ENCODE measurements around the gene SLC12A9. TPM values are rescaled to one million over a fixed set of nuclear protein-coding genes. Genes with fewer than 3 reads are reported as not detected.

Gene SLC12A9
- total RNA-seq, 1 donor, result 19.5 TPM

DNA sequence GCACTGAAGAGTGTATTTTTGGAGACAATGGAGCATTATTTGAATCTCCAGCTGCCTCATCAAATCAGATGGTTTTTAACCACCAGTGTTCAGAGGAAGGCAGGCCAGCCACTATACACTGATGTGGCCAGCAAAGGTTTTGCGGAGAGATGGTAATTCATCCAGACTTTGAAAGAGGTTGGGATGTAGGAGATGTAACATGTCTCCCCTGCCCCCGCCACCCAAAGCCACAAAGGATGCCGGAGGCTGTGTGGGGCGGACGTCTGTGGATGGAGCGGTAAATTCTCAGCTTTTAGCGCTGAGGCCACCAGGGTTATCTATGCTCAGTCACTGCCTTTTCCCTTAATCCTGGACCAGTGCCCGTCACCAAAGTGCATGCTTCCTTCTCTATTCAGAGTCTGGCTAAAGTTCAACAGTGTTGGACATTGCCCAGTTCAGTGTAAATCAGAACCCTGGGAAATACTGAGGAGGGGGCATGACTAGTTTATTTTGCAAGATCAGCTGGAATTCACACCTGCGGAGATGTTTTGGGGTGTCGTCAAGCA, 11.0 kb downstream of the SLC12A9 start:
- no peak for TF ChIP-seq CTCF (IDR thresholded peaks at IDR 0.05; ENCODE audit: extremely low read depth, low read depth, low read length)
- no peak overlapping the region for H3K4me3 ChIP-seq (ENCODE audit: insufficient read depth, low read length)
- H3K27me3 ChIP-seq (ENCODE audit: insufficient read depth, low read length), result no peaks in the 10 kb centered on the region
- H3K4me2 ChIP-seq (ENCODE audit: insufficient read depth, low read length), result no peak overlapping the region
- H2AFZ ChIP-seq (ENCODE audit: low read length), result no peak overlapping the region
- no peaks in the 10 kb centered on the region for H4K20me1 ChIP-seq (ENCODE audit: insufficient read depth, low read length)
- no peaks in the 10 kb centered on the region for H3K9me3 ChIP-seq (ENCODE audit: low read depth, low read length)
- DNase-seq (ENCODE audit: insufficient read length, low spot score, missing footprints), result peak; percentile 85
- H3K79me2 ChIP-seq (ENCODE audit: insufficient read depth, low read length), result peaks cover 14% of the 10 kb centered on the region
- no peak overlapping the region for H3K27ac ChIP-seq (ENCODE audit: low read depth, low read length)
- H3K4me1 ChIP-seq (ENCODE audit: insufficient read depth, low read length), result peaks cover 21% of the 10 kb centered on the region
- peaks cover 9% of the 10 kb centered on the region for H3K36me3 ChIP-seq (ENCODE audit: insufficient read depth, low read length)

GRCh38 chr7:100864263-100864845, 11.8 kb downstream of the SLC12A9 start:
- H3K4me3 ChIP-seq (ENCODE audit: insufficient read depth, low read length), result no peak overlapping the region
- H3K79me2 ChIP-seq (ENCODE audit: insufficient read depth, low read length), result peaks cover 23% of the 10 kb centered on the region
- no peak overlapping the region for H2AFZ ChIP-seq (ENCODE audit: low read length)
- H4K20me1 ChIP-seq (ENCODE audit: insufficient read depth, low read length), result no peaks in the 10 kb centered on the region
- no peaks in the 10 kb centered on the region for H3K9me3 ChIP-seq (ENCODE audit: low read depth, low read length)
- H3K27me3 ChIP-seq (ENCODE audit: insufficient read depth, low read length), result no peaks in the 10 kb centered on the region
- peaks cover 9% of the 10 kb centered on the region for H3K36me3 ChIP-seq (ENCODE audit: insufficient read depth, low read length)
- H3K4me2 ChIP-seq (ENCODE audit: insufficient read depth, low read length), result no peak overlapping the region
- H3K4me1 ChIP-seq (ENCODE audit: insufficient read depth, low read length), result peaks cover 29% of the 10 kb centered on the region
- H3K27ac ChIP-seq (ENCODE audit: low read depth, low read length), result no peak overlapping the region
- no peak for TF ChIP-seq CTCF (IDR thresholded peaks at IDR 0.05; ENCODE audit: extremely low read depth, low read depth, low read length)
- peak; percentile 62 for DNase-seq (ENCODE audit: insufficient read length, low spot score, missing footprints)

- DNase-seq (ENCODE audit: insufficient read length, low spot score, missing footprints), result peak; percentile 88
- Histone ChIP-seq H3K9me3 (ENCODE audit: low read depth, low read length) (no peaks in the 10 kb centered on the region), H3K36me3 (ENCODE audit: insufficient read depth, low read length) (peaks cover 11% of the 10 kb centered on the region), H3K79me2 (ENCODE audit: insufficient read depth, low read length) (peaks cover 32% of the 10 kb centered on the region), H3K4me1 (ENCODE audit: insufficient read depth, low read length) (peaks cover 29% of the 10 kb centered on the region), H3K27ac (ENCODE audit: low read depth, low read length) (peak overlapping the region; percentile 37), H3K4me2 (ENCODE audit: insufficient read depth, low read length) (no peak overlapping the region), H2AFZ (ENCODE audit: low read length) (no peak overlapping the region), H3K27me3 (ENCODE audit: insufficient read depth, low read length) (no peaks in the 10 kb centered on the region), H4K20me1 (ENCODE audit: insufficient read depth, low read length) (no peaks in the 10 kb centered on the region), H3K4me3 (ENCODE audit: insufficient read depth, low read length) (peak overlapping the region; percentile 19)
- TF ChIP-seq CTCF (IDR thresholded peaks at IDR 0.05; ENCODE audit: extremely low read depth, low read depth, low read length), result no peak
Measured at GRCh38 chr7:100865372-100865911, 12.9 kb downstream of the SLC12A9 start.

DNA sequence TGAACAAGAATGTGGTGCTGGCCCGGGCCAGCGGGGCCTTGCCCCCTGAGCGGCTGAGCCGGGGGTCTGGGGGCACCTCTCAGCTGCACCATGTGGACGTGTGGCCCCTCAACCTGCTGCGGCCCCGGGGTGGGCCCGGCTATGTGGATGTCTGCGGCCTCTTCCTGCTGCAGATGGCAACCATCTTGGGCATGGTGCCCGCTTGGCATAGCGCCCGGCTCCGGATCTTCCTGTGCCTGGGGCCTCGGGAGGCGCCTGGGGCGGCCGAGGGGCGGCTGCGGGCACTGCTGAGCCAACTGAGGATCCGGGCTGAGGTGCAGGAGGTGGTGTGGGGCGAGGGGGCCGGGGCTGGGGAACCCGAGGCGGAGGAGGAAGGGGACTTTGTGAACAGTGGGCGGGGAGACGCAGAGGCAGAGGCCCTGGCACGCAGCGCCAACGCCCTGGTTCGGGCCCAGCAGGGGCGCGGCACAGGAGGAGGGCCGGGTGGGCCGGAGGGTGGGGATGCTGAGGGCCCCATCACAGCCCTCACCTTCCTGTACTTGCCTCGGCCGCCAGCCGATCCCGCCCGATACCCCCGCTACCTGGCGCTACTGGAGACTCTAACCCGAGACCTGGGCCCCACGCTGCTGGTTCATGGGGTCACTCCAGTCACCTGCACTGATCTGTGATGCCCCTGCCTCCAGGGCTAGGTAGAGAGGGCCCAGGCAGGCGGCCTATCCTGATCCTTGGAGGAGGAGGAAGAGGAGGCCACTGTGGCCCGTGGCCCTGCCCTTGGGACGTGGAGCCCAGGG, 13.6 kb downstream of the SLC12A9 start:
- no peaks in the 10 kb centered on the region for H3K9me3 ChIP-seq (ENCODE audit: low read depth, low read length)
- peak overlapping the region; percentile 95 for H3K27ac ChIP-seq (ENCODE audit: low read depth, low read length)
- H3K36me3 ChIP-seq (ENCODE audit: insufficient read depth, low read length), result peaks cover 18% of the 10 kb centered on the region
- no peak for TF ChIP-seq CTCF (IDR thresholded peaks at IDR 0.05; ENCODE audit: extremely low read depth, low read depth, low read length)
- peak overlapping the region; percentile 99 for H3K4me3 ChIP-seq (ENCODE audit: insufficient read depth, low read length)
- H3K27me3 ChIP-seq (ENCODE audit: insufficient read depth, low read length), result no peaks in the 10 kb centered on the region
- H3K4me2 ChIP-seq (ENCODE audit: insufficient read depth, low read length), result peak overlapping the region; percentile 94
- H3K4me1 ChIP-seq (ENCODE audit: insufficient read depth, low read length), result peaks cover 29% of the 10 kb centered on the region
- H4K20me1 ChIP-seq (ENCODE audit: insufficient read depth, low read length), result no peaks in the 10 kb centered on the region
- peak; percentile 90 for DNase-seq (ENCODE audit: insufficient read length, low spot score, missing footprints)
- no peak overlapping the region for H2AFZ ChIP-seq (ENCODE audit: low read length)
- H3K79me2 ChIP-seq (ENCODE audit: insufficient read depth, low read length), result peaks cover 38% of the 10 kb centered on the region

All from osteoblast (primary cell).